GM18498 (cell line): ENCODE results near the gene HNRNPK.
A peak's percentile ranks its signal among the peaks of the same experiment; 100 is the strongest.

ENCODE experiments used
- ATAC-seq: cut with Tn5 transposase; IDR thresholded peaks from one replicate; pipeline ENCODE4 v1.9.1; 2021; ENCODE audit warnings: mild to moderate bottlenecking, moderate library complexity; ENCODE audit not compliant: unreplicated experiment

Gene HNRNPK

GRCh38 chr9:83979812-83980394, at the start of gene HNRNPK:
HNRNPK (minus strand) TSS chr9:83980215; CDS start chr9:83978252, 1,963 bp downstream.
- peak; percentile 86 for ATAC-seq

- ATAC-seq = no peak
These were observed 47.2 kb upstream of the HNRNPK start for GRCh38 chr9:84027201-84027600.

- no peak for ATAC-seq
These were observed 44.1 kb upstream of the HNRNPK start for GRCh38 chr9:84024041-84024575.

GRCh38 chr9:84007662-84008061, 27.6 kb upstream of the HNRNPK start:
- no peak for ATAC-seq

GRCh38 chr9:84003246-84003645, 23.2 kb upstream of the HNRNPK start:
- ATAC-seq = no peak

- peak; percentile 65 for ATAC-seq
These were observed 22.3 kb upstream of the HNRNPK start for GRCh38 chr9:84002344-84002743.

GRCh38 chr9:84001621-84002020, 21.6 kb upstream of the HNRNPK start:
- no peak for ATAC-seq

GRCh38 chr9:84000186-84000585, 20.2 kb upstream of the HNRNPK start:
- ATAC-seq = no peak

GRCh38 chr9:83999141-83999918, 19.3 kb upstream of the HNRNPK start:
- no peak for ATAC-seq

- ATAC-seq = no peak
These were observed 16.1 kb upstream of the HNRNPK start for GRCh38 chr9:83996126-83996525.

- no peak for ATAC-seq
These were observed 12.9 kb upstream of the HNRNPK start for GRCh38 chr9:83992901-83993300.

GRCh38 chr9:83992407-83992806, 12.4 kb upstream of the HNRNPK start:
- no peak for ATAC-seq

- no peak for ATAC-seq
These were observed 11.3 kb upstream of the HNRNPK start for GRCh38 chr9:83991355-83991754.

- no peak for ATAC-seq
These were observed 8.4 kb upstream of the HNRNPK start for GRCh38 chr9:83988411-83988810.

GRCh38 chr9:83987402-83987791, 7.4 kb upstream of the HNRNPK start:
- ATAC-seq = no peak

- no peak for ATAC-seq
These were observed 6.9 kb upstream of the HNRNPK start for GRCh38 chr9:83986765-83987401.

GRCh38 chr9:83986195-83986594, 6.2 kb upstream of the HNRNPK start:
- peak; percentile 43 for ATAC-seq

GRCh38 chr9:83981126-83981871, 1.3 kb upstream of the HNRNPK start:
- ATAC-seq = peak; percentile 2

- ATAC-seq = peak; percentile 72
These were observed 545 bp upstream of the HNRNPK start, which contains the start of gene RMI1 for GRCh38 chr9:83980395-83981125. RMI1 (plus strand) TSS chr9:83980805; CDS start chr9:84000987, 20,182 bp downstream.
